NCI-H1092 treated with DMSO at 0.1 percent for 48 hours (cell line): Measurements from ENCODE around the gene GVQW3.

ENCODE experiments used
- DNase-seq: peaks from one replicate; lab custom pipeline; 2025; lab: John Stamatoyannopoulos, UW

Gene GVQW3

GRCh38 chr11:76380977-76381719, at the start of gene GVQW3, which contains the start of gene THAP12:
GVQW3 (plus strand) TSS chr11:76381323; CDS start chr11:76381829, 506 bp downstream.
THAP12 (minus strand) TSS chr11:76381132; CDS start chr11:76380836, 296 bp downstream.
- peak; percentile 99 for DNase-seq

DNA sequence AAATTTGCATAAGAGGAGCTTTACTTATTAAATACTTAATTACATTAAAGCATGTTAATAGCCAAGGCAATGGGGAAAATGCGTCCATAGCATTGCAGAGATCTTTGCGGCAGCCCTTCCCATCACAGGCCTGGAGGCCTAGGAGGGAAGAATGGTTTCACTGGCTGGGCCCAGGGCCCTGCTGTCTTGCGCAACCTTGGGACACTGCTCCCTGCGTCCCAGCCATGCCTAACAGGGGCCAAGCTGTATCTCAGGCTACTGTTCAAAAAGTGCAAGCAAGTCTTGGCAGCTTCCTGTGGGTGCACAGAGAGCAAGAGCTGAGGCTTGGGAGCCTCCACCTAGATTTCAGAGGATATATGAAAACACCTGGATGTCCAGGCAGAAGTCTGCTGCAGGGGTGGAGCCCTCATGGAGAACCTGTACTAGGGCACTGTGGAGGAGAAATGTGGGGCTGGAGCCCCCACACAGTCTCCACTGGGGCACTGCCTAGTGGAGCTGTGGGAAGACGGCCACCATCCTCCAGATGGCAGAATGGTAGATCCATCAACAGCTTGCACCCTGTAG, 46.2 kb upstream of the GVQW3 start:
- DNase-seq, result no peak

GRCh38 chr11:76335842-76336241, 45.3 kb upstream of the GVQW3 start:
- DNase-seq, result no peak

GRCh38 chr11:76336597-76336996, 44.5 kb upstream of the GVQW3 start:
- DNase-seq, result no peak

DNA sequence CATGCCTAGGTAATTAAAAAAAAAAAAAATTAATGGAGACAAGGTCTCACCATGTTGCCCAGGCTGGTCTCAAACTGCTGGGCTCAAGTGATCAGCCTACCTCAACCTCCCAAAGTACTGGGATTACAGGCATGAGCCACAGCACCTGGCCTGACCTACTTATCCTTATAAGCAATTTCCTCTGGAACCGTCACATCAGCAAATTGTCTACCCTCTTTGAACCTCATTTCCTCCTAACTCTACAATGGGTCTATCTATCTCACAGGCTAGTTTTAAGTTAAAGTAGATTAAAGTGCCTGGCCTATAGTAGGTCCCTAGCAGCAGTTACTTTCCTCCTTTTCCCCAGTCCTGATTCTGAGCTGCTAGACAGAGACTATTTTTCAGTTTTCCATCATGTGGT, 43.7 kb upstream of the GVQW3 start:
- no peak for DNase-seq

- DNase-seq, result no peak
Measured at GRCh38 chr11:76337923-76338322, 43.2 kb upstream of the GVQW3 start.

- DNase-seq, result no peak
Measured at GRCh38 chr11:76339221-76339620, 41.9 kb upstream of the GVQW3 start.

DNA sequence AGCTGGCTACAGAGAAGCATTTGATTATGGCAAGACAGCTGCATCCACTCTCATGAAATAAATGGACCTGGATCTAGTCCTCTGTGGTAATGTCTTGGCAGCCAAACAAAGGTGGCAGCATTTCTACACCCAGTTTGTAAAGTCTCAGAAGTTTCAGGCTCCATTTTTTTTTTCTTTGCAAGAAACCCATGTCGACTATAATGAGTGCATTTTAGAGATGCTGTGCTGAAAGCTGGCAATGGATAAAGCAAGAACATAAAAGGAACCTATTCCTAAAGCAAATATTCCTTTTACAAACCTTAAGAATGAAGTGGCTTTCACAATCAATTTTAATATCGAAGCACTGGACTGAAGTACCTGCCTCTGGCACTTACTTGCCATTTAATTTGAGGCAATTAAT, 33.7 kb upstream of the GVQW3 start:
- peak; percentile 21 for DNase-seq

DNA sequence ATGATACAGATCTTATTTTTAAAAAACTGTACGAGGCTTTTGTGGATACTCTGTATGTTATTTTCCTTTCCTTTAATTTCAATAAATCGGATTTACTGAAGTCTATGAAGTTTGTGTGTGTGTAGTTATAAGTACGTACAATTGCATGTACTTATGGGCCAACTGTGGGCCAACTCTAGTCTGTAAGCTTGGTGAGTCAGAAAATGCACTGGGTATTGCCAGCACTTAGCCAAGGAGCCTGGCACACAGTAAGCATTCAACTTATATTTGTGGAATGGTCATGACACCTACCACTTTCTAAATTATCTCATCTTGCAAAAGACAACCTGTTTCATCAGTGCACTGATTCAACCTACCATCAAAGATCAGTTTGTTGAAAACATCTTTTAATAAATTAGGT, 32.8 kb upstream of the GVQW3 start:
- no peak for DNase-seq

DNA sequence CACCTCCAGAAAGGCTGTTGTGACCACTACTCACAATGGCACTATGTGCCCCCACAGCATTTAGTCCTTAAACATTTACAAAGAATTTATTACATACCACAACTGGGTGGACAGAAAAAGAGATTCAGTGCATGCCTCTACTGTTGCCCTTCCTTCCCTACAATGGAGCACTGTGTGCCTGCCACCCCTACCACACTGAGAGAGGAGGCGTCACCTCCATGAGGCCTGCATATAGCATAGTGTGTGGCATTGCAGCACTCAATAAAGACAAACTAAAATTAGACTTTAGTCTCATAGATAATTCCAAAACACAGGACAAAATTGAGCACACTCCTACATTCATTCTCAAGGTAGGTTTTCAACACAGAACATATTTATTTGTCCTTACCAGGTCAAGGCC, 26.0 kb upstream of the GVQW3 start:
- DNase-seq, result no peak

GRCh38 chr11:76361374-76361773, 19.7 kb upstream of the GVQW3 start:
- DNase-seq, result no peak

DNA sequence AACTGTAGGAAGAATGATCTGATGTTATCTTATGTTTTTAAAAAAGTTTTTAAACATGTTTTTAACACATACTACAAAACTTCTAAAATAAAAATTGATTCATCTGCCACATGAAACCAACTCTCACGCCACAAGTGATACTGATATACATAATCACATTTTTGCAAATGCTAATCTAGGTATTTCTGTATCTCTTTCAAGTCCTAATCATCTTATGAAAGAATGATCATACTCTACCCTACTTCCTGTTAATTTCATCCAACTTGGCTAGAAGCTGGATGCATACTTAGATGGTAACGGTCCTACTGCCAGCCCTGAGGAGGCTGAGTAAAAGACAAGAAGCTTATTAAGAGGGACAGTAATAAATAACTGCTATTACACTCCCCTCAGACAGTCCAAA, 19.3 kb upstream of the GVQW3 start:
- no peak for DNase-seq

DNA sequence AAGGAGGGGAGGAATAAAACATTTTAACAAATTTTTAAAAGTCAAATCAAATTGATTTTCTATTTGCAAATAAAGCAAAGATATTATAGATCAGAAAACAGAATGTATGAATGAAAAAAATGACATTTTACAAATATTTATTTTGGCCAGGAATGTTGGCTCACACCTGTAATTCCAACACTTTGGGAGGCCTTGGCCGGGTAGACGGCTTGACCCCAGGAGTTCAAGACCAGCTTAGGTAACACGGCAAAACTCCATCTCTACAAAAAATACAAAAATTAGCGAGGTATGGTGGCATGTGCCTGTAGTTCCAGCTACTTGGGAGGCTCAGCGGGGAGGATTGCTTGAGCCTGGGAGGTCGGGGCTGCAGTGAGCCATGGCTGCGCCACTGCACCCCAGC, 18.4 kb upstream of the GVQW3 start:
- no peak for DNase-seq

DNA sequence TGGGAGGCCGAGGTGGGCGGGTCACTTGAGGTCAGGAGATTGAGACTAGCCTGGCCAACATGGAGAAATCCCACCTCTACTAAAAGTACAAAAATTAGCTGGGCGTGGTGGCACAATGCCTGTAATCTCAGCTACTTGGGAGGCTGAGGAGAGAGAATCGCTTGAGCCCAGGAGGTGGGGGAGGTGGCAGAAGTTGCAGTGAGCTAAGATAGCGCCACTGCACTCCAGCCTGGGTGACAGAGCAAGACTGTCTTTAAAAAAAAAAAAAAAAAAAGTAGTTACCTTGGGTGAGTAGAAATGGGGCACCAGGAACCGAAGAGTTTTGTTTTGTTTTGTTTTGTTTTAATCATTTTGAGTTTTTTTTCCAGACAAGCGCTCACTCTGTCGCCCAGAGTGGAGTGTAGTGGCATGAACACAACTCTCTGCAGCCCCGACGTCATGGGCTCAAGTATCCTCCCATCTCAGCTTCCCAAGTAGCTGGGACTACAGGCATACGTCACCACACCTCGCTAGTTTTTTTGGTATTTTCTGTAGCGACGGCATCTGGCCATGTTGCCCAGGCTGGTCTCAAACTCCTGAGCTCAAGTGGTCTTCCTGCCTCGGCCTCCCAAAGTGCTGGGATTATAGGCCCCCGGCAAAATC, 16.0 kb upstream of the GVQW3 start:
- DNase-seq, result no peak

GRCh38 chr11:76368490-76368889, 12.6 kb upstream of the GVQW3 start:
- DNase-seq, result peak; percentile 9

- DNase-seq, result peak; percentile 52
Measured at GRCh38 chr11:76369406-76369805, 11.7 kb upstream of the GVQW3 start.

DNA sequence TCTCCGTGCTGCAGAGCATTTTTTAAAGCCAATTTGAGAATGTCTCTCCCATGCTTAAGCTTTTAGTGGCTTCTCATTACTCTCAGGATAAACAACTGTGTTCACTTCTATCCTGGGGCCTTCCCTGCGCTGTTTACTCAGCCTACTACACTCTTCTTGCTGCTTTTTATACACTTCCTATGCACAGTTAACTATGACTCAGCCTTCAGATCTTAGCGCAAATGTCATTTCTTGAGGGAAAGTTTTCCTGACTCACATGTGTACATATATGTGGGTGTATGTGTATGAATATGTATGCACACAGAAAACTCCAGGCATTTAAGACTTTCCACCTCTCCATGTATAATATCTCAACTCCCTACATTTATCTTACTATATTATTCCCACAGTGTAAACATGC, 10.0 kb upstream of the GVQW3 start:
- no peak for DNase-seq

DNA sequence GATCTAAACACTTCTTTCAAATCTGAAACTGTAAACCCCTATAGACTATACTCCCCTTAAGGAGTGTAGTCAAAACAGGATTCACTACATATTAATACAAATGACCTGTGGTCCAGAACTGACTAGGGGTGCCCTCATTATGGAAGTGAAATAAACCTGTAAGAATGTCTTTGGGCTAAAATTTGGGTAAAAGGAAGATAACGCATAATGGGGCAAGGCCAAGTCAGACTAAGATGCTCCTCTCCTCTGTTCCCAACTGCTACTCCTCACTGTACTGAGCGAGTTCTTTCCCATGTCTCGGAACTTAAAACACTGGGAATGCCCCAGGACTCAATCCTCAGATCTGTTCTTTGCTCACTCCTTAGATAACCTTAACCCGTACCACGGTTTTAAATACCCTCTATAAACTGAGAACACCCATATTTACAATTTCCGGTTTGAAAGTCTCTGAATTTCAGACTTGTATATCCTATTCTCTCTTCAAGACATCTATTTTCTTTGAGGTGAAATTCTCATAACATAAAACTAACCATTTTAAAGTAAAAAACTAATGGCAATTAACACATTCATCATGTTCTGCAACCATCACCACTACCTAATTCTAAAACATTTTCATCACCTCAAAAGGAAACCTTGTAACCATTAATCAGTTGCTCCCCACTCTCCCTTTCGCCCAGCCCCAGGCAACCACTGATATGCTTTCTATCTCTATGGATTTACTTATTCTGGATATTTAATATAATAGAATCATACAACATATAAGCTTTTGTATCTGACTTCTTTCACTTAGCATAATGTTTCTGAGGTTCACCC, 4.2 kb upstream of the GVQW3 start:
- no peak for DNase-seq

- no peak for DNase-seq
Measured at GRCh38 chr11:76379807-76380158, 1.3 kb upstream of the GVQW3 start.

DNA sequence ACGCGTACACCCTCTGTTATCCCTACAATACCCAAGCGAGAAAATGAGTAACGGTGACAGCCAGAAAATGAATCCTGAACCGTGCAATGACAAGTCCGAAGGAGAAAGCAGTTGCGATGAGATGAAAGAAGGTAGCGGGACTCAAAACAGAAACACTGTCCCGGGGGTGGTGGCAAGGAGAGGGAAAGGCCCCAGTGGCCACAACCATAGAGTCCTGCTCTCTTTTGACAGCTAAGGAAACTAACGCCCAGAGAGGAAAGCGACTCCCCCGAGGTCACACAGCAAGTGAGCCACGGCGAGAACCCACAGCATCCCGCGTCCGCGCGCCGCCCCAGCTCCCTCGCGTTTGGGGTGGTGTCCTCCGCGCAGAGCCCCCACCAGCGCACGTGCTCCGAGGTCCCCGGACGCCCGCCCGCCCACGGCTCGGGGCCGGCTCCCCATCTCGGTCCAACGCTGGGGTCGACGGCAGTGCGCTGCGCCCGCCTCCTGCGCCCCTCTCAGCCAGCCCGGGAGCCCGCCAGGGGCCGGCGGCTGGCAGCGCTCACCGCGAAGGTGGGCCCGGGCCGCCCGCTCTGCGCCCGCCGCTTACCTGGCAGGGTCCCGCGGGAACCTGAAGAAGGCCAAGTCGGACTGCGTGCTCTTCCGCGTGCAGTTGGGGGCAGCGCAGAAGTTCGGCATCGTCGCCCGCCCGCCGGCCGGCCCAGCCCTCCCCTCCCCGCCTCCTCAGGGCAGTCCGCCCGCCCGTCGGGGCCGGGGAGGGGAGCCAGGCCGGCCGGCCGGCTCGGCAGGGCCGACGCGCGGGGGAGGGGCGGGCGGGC, 755 bp upstream of the GVQW3 start:
- DNase-seq, result peak; percentile 40

GRCh38 chr11:76382209-76382608, 1.1 kb downstream of the GVQW3 start:
- DNase-seq, result no peak

- DNase-seq, result no peak
Measured at GRCh38 chr11:76385903-76386302, 4.8 kb downstream of the GVQW3 start.
